Right lobe of liver (tissue), 6 donors: ENCODE results near the gene MIER2. TPM values are rescaled to one million over a fixed set of nuclear protein-coding genes. Genes with fewer than 3 reads are reported as not detected.

ENCODE experiments used
- ATAC-seq, 4 donors: fragments of 200-7000 bp; cut with Tn5 transposase; one replicate each; pipeline ENCODE4 v1.9.1; 2020; ENCODE audit warnings: mild to moderate bottlenecking in 4 of 4, moderate library complexity in 4 of 4
- DNase-seq, 3 donors: peaks; one replicate each; pipeline ENCODE4 v3.0.0-alpha.2; 2020
- H3K27ac ChIP-seq, 3 donors: fragments of 200-600 bp; one replicate each; pipeline ENCODE4 v1.8.0; 2022
- H3K27me3 ChIP-seq, 2 donors: fragments of 200-600 bp; one replicate each; pipeline ENCODE4 v1.8.0; 2022
- H3K36me3 ChIP-seq, 4 donors: fragments of 200-600 bp; sonication (generic) in 1 of 4; one replicate each; pipeline versions ENCODE4 v1.5.1 to v1.8.0; 2017 to 2022; ENCODE audit warnings: control low read depth in 1 of 4
- H3K4me1 ChIP-seq, 4 donors: fragments of 200-600 bp; sonication (generic) in 1 of 4; one replicate each; pipeline versions ENCODE4 v1.5.1 to v1.8.0; 2017 to 2022; ENCODE audit warnings: control low read depth in 1 of 4
- H3K4me3 ChIP-seq, 3 donors: fragments of 200-600 bp; one replicate each; pipeline ENCODE4 v1.8.0; 2022
- H3K9me3 ChIP-seq, 4 donors: fragments of 200-600 bp; sonication (generic) in 1 of 4; one replicate each; pipeline versions ENCODE4 v1.5.1 to v1.8.0; 2017 to 2022; ENCODE audit warnings: control low read depth in 1 of 4
- POLR2A ChIP-seq: fragments of 450-650 bp; IDR thresholded peaks from one replicate; pipeline ENCODE4 v1.6.1; 2017; ENCODE audit warnings: antibody characterized with exemption, mild to moderate bottlenecking
- WGBS: methylation state at CpG from one replicate; pipeline ENCODE4 v1.1.6; 2018; ENCODE audit warnings: low coverage, low lambda C conversion rate; ENCODE audit not compliant: insufficient coverage; ENCODE audit errors: missing lambda C conversion rate; 5-methylcytosine and 5-hydroxymethylcytosine counted together
- intact Hi-C, 2 donors: fragments of 100-400 bp; cut with DNase I; formaldehyde crosslinking; loops; one replicate each; pipeline versions ENCODE4 v1.11.2 to v1.14.1; 2022
- total RNA-seq, 6 experiments: library from RNA; depleted of rRNA in 2 of 6; stranded (reverse); fragments of >200 nt in 2 of 6; fragmentation: NEBNext Ultra II Directional in 3 of 6; extraction: Animal tissue kit (Norgen Biotek cat#: 25700) in 3 of 6; gene quantifications; one replicate each; pipeline versions ENCODE4 v1.1.0 to v1.2.4, GENCODE V29; 2016 to 2023
- TF ChIP-seq, protein P1 (sequence below), 4 donors: fragments of 200-600 bp in 3 of 4; fragments of 450-650 bp in 1 of 4; IDR thresholded peaks; one replicate each; pipeline versions ENCODE4 v1.5.1 to v1.8.0; 2016 to 2022; ENCODE audit warnings: antibody characterized with exemption in 4 of 4, mild to moderate bottlenecking in 2 of 4
- donor health status: DM: no; HTN: yes; CAD: no.
- donor health status: DM: no; HTN: no; CAD: no.
- donor health status: DM: no; HTN: no; CAD: no.
- donor health status: DM: no; HTN: yes; CAD: no.
- donor health status: DM: no; HTN: yes; CAD: no.

Gene MIER2
- total RNA-seq, 6 experiments from 2014 or later, result 3.1 to 7.3 (median 4.5) TPM

DNA sequence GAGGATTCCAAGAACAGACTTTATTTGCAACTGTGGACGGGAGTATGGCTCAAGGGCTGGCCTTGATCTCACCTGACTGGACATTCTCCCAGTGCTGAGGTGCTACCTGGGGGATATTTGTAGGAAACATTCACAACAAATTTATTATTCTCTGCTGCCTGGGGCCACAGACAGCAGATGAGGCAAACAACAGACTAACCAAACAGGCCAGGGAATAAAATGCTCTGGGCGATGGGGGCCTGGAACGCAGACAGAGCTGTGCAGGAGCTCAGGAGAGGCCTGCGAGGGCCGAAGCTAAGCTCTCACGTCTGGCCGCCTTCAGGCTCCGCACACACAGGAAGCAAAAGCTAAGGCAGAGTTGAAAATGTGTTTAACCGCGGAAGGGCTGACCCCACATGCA lies 61.2 kb downstream of the MIER2 start:
- no peaks in the 10 kb centered on the region for H3K4me1 ChIP-seq
- no peak for DNase-seq
- H3K27me3 ChIP-seq, result no peaks in the 10 kb centered on the region
- ATAC-seq, result no peak
- no peak for TF ChIP-seq POLR2A
- TF ChIP-seq, protein P1, sequence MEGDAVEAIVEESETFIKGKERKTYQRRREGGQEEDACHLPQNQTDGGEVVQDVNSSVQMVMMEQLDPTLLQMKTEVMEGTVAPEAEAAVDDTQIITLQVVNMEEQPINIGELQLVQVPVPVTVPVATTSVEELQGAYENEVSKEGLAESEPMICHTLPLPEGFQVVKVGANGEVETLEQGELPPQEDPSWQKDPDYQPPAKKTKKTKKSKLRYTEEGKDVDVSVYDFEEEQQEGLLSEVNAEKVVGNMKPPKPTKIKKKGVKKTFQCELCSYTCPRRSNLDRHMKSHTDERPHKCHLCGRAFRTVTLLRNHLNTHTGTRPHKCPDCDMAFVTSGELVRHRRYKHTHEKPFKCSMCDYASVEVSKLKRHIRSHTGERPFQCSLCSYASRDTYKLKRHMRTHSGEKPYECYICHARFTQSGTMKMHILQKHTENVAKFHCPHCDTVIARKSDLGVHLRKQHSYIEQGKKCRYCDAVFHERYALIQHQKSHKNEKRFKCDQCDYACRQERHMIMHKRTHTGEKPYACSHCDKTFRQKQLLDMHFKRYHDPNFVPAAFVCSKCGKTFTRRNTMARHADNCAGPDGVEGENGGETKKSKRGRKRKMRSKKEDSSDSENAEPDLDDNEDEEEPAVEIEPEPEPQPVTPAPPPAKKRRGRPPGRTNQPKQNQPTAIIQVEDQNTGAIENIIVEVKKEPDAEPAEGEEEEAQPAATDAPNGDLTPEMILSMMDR (IDR thresholded peaks at IDR 0.05), result no peak
- no peak overlapping the region for H3K27ac ChIP-seq
- intact Hi-C loops, result no loop called here
- H3K9me3 ChIP-seq, result no peaks in the 10 kb centered on the region
- 74% methylated on average over 8 of the region's 10 CpGs for WGBS
- no peak overlapping the region for H3K4me3 ChIP-seq
- no peaks in the 10 kb centered on the region for H3K36me3 ChIP-seq

DNA sequence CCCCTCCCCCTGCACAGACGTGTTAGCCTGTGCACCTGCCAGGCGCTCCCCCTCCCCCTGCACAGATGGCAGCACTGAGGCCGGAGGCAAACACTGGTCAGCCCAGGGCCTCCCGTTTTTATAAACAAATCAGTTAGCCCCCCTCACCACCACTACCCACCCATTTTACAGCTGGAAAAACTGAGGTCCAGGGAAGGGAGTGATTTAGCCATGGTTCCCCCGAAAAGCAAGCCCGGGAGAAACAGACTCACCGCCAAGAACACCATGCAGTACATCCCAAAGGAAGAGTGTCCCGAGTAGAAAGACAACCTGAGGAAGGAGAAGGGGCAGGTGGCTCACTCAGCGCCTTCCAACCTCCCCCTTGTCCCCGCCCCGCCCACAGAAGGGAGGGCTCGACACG lies 62.1 kb downstream of the MIER2 start:
- Histone ChIP-seq H3K36me3 (no peaks in the 10 kb centered on the region), H3K4me3 (no peak overlapping the region), H3K27ac (no peak overlapping the region), H3K4me1 (no peaks in the 10 kb centered on the region), H3K9me3 (no peaks in the 10 kb centered on the region), H3K27me3 (no peaks in the 10 kb centered on the region)
- ATAC-seq (no peak), DNase-seq (no peak)
- intact Hi-C loops, result no loop called here
- 54% methylated on average over 5 of the region's 13 CpGs for WGBS
- TF ChIP-seq, protein P1 (IDR thresholded peaks at IDR 0.05), result no peak
- TF ChIP-seq POLR2A, result no peak

DNA sequence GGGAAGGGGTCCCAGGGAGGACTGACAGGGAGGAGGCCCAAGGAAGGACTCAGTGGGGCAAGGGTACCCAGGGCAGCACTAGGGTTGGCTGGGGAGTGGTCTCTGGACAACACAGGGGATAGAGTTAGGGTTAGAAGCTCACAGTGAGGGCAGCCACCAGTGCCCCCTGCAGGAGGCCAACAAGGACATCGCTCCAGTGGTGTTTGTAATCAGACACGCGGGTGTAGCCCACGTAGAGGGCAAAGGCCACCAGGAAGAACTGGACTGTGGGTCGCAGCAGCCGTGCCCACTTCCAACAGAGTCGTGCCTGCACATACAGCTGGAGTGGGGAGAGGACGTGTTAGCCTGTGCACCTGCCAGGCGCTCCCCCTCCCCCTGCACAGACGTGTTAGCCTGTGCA lies 62.6 kb downstream of the MIER2 start:
- TF ChIP-seq, protein P1 (IDR thresholded peaks at IDR 0.05), result no peak
- TF ChIP-seq POLR2A, result no peak
- DNase-seq (no peak), ATAC-seq (peak in 1 of 4 donors; percentile 17)
- Histone ChIP-seq H3K27me3 (no peaks in the 10 kb centered on the region), H3K36me3 (no peaks in the 10 kb centered on the region), H3K27ac (no peak overlapping the region), H3K4me1 (no peaks in the 10 kb centered on the region), H3K9me3 (no peaks in the 10 kb centered on the region), H3K4me3 (no peak overlapping the region)
- 40% methylated on average over 1 of the region's 10 CpGs for WGBS
- intact Hi-C loops, result no loop called here

DNA sequence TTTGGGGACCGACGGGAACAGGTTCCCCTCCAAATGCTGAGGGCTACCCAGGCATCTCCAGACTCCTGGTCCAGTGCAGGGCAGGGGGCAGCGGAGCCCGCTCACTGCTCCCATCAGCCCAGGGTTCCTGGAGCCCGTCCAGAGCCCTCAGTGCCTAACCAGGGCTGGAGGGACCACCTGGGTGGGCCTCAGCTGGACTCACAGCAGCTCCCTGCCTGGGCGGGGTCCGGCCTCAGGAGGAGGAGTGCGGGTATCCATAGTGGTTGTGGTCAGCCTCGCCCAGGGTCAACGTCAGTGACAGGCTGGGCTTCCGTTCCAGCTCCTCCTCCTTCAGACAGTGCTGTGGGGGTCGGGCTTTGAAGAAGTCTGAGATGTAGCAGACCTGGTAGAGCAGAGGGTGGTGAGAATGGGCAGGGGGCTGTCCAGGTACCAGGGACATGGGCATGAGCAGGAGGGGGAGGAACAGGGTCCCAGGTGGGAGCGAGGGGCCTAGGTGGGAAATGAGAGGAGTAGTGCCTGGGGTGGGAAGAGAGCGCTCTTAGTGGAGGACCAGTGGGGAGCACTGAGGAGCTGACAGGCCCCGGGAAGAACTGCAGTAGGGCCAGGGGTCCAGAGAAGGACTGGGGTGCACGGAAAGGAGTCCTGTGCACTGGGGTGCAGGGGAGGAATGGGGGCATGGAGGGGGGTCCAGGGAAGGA lies 63.3 kb downstream of the MIER2 start:
- no peaks in the 10 kb centered on the region for H3K36me3 ChIP-seq
- intact Hi-C loops, result no loop called here
- no peak overlapping the region for H3K4me3 ChIP-seq
- DNase-seq (no peak), ATAC-seq (peak in 1 of 4 donors; percentile 18)
- H3K27ac ChIP-seq, result no peak overlapping the region
- TF ChIP-seq POLR2A, result no peak
- TF ChIP-seq, protein P1 (IDR thresholded peaks at IDR 0.05), result no peak
- WGBS, result 68% methylated on average over 9 of the region's 16 CpGs
- no peaks in the 10 kb centered on the region for H3K27me3 ChIP-seq
- no peaks in the 10 kb centered on the region for H3K4me1 ChIP-seq
- H3K9me3 ChIP-seq, result no peaks in the 10 kb centered on the region
